Measurements from ENCODE around the gene LANCL2.

DNA sequence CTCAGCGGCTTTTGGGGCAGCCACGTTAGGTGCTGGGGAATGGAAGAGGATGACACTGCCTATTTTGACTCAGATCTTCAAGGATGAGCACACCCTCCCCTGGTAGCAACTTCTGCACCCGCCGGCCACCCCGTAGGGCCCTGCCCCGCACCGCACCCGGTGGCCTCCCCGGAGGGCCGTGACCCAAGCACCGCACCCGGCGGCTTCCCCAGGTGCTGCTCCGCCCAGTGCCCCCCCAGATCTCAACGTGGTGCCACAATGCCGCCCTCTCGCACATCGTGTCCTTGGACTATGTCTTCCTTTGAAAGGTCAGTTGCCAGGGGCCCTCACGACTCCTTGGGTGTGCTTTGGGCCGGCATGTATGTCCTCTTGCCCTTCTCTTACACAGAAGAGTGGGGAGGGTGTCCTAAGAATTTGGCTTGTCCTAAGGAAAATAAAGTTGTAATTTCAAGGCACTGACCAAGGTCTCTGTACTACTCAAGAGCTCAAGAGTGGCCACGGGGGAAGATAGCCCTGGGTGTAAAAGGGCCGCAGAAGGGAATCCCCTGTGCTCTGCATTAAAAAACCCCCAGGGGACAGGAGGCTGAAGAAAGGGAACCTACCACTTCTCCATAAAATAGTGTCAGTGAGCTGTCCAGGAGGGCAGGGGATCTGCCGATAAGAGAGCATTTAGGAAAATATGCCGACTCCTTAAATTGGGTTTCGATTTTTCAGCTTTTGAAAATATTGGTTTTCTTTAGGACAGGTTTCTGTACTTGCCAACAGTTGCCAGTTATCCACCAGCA, 1.6 kb upstream of the LANCL2 start:
- TF ChIP-seq, protein P1, sequence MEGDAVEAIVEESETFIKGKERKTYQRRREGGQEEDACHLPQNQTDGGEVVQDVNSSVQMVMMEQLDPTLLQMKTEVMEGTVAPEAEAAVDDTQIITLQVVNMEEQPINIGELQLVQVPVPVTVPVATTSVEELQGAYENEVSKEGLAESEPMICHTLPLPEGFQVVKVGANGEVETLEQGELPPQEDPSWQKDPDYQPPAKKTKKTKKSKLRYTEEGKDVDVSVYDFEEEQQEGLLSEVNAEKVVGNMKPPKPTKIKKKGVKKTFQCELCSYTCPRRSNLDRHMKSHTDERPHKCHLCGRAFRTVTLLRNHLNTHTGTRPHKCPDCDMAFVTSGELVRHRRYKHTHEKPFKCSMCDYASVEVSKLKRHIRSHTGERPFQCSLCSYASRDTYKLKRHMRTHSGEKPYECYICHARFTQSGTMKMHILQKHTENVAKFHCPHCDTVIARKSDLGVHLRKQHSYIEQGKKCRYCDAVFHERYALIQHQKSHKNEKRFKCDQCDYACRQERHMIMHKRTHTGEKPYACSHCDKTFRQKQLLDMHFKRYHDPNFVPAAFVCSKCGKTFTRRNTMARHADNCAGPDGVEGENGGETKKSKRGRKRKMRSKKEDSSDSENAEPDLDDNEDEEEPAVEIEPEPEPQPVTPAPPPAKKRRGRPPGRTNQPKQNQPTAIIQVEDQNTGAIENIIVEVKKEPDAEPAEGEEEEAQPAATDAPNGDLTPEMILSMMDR (IDR thresholded peaks at IDR 0.05) = no peak
- TF ChIP-seq POLR2AphosphoS5 (IDR thresholded peaks at IDR 0.05) (no peak), POLR2A (IDR thresholded peaks at IDR 0.05) (no peak), EP300 (IDR thresholded peaks at IDR 0.05) (no peak)
